Right lobe of liver (tissue), 4 donors: ENCODE measurements around the gene ZCCHC7.

ENCODE experiments used
- POLR2A ChIP-seq: fragments of 450-650 bp; IDR thresholded peaks from one replicate; pipeline ENCODE4 v1.6.1; 2017; ENCODE audit warnings: antibody characterized with exemption, mild to moderate bottlenecking
- TF ChIP-seq, protein P1 (sequence below), 4 donors: fragments of 200-600 bp in 3 of 4; fragments of 450-650 bp in 1 of 4; IDR thresholded peaks; one replicate each; pipeline versions ENCODE4 v1.5.1 to v1.8.0; 2016 to 2022; ENCODE audit warnings: antibody characterized with exemption in 4 of 4, mild to moderate bottlenecking in 2 of 4
- donor health status: DM: no; HTN: no; CAD: no.
- donor health status: DM: no; HTN: no; CAD: no.
- donor health status: DM: no; HTN: yes; CAD: no.

GRCh38 chr9:37289631-37290030 lies 169.3 kb downstream of the ZCCHC7 start:
- TF ChIP-seq, protein P1, sequence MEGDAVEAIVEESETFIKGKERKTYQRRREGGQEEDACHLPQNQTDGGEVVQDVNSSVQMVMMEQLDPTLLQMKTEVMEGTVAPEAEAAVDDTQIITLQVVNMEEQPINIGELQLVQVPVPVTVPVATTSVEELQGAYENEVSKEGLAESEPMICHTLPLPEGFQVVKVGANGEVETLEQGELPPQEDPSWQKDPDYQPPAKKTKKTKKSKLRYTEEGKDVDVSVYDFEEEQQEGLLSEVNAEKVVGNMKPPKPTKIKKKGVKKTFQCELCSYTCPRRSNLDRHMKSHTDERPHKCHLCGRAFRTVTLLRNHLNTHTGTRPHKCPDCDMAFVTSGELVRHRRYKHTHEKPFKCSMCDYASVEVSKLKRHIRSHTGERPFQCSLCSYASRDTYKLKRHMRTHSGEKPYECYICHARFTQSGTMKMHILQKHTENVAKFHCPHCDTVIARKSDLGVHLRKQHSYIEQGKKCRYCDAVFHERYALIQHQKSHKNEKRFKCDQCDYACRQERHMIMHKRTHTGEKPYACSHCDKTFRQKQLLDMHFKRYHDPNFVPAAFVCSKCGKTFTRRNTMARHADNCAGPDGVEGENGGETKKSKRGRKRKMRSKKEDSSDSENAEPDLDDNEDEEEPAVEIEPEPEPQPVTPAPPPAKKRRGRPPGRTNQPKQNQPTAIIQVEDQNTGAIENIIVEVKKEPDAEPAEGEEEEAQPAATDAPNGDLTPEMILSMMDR (IDR thresholded peaks at IDR 0.05) = no peak
- TF ChIP-seq POLR2A = no peak
